ENCODE results near the gene MRPS7.

- no peak for TF ChIP-seq TAF1 (IDR thresholded peaks at IDR 0.05; ENCODE audit: low read depth, low read length)
- no peak for TF ChIP-seq POLR2A (IDR thresholded peaks at IDR 0.05; ENCODE audit: low read depth, low read length)
Observed at GRCh38 chr17:75244133-75244866, 17.4 kb upstream of the MRPS7 start.
